AG09309 (cell line): ENCODE results near the gene ASNSD1.

Experiments
- DNase-seq: peaks from one replicate; pipeline ENCODE4 v3.0.0-alpha.2; 2010; ENCODE audit warnings: low read depth
- H3K4me3 ChIP-seq: 2 replicates; pipeline ENCODE4 v1.5.1; 2011; ENCODE audit warnings: mild to moderate bottlenecking, low read depth, low read length, moderate library complexity; ENCODE audit not compliant: control insufficient read depth
- TF ChIP-seq, protein P1 (sequence below): IDR thresholded peaks from 2 replicates; pipeline ENCODE4 v1.5.1; 2011; ENCODE audit warnings: mild to moderate bottlenecking, low read depth, low read length, inconsistent platforms; ENCODE audit not compliant: insufficient read depth, control insufficient read depth; ENCODE audit errors: missing control alignments

The ASNSD1 gene

DNA sequence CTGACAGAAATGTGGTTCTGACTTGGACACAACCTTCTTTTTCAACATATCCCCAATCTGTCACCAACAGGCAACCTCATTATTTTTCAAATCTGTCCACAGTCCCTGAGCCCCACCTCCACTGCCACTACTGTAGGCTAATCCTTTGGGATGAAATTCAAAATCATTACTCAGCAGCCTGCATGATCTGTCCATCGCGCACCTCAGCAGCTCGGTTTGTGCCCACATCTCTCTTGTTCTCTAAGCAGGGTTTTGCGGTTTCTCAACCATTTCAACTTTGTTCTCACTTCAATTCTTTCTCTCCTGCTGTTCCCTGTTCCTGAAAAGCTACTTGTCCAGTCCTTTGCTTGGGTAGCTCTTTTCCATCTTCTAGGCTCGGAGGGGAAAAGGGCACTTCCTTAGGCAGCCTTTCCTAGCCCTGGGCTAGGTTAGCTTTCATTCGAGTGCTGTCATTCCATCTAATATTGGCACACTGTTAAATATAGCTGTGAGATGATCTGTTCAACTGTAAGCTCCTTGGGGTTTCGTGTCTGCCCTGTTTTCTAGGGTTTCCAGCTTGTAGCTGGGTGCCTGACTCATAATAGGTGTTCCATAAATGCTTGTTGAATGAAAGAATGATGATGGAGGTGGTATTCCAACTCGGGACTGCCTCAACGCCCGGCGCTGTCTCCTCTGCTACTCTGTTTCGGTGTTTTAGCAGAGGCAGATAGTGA, 12.6 kb downstream of the ASNSD1 start:
- DNase-seq = no peak
- peak overlapping the region; percentile 33 for H3K4me3 ChIP-seq
- TF ChIP-seq, protein P1, sequence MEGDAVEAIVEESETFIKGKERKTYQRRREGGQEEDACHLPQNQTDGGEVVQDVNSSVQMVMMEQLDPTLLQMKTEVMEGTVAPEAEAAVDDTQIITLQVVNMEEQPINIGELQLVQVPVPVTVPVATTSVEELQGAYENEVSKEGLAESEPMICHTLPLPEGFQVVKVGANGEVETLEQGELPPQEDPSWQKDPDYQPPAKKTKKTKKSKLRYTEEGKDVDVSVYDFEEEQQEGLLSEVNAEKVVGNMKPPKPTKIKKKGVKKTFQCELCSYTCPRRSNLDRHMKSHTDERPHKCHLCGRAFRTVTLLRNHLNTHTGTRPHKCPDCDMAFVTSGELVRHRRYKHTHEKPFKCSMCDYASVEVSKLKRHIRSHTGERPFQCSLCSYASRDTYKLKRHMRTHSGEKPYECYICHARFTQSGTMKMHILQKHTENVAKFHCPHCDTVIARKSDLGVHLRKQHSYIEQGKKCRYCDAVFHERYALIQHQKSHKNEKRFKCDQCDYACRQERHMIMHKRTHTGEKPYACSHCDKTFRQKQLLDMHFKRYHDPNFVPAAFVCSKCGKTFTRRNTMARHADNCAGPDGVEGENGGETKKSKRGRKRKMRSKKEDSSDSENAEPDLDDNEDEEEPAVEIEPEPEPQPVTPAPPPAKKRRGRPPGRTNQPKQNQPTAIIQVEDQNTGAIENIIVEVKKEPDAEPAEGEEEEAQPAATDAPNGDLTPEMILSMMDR = no peak

DNA sequence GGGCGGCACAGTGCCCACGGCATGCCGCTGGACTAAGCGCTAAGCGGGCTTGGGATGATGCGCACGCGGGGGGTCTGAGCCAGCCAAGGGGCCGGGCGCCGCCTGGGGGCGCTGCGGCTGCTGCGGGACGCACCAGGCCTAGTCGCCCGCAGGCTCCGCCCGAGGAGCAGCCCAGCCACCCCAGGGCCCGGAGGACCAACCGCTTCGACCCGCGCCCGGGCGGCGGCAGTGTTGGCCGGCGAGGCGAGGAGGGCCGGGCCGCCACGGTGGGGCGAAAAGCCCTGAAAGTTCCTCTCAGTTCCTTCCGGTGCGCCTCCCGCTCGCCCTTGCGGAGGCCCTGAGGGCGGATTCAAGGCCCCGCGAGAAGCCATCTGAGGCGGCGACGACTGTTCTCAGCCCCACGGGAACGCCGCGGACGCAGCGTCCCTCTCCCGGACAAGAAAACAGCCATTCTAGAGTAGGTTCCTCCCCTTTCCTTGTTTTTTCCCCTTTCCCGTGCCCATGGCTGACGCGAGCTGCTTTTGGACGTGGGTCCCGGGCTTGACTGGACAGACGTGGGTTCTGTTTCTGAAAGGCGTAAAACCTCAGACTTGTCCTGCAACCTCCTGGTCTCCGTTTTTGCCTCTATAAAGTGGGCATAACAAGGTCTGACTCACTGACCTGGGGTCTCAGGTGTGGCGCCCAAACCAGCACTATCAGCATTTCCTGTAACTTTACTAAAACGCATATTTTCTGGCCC, 13.3 kb downstream of the ASNSD1 start, which contains the start of gene ANKAR:
TSS of gene ANKAR (plus strand) at position 297 of the 739 bp plus-strand sequence. CDS start 1,821 bp downstream, outside the sequence.
- peak; percentile 70 for DNase-seq
- TF ChIP-seq, protein P1 = peak; percentile 50

DNA sequence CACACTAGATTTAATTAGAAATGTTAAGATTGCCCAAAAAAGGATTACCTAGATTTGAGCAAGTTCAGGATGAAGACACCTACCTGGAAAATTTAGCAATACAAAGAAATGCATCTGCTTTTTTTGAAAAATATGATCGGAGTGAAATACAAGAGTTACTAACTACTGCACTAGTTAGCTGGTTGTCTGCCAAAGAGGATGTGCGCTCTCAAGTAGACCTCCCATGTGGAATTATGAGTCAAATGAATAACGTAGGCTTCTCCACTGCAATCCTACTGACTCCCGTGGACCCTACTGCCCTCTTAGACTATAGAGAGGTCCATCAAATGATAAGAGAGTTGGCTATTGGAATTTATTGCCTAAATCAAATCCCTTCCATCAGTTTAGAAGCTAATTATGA, 15.2 kb downstream of the ASNSD1 start:
- H3K4me3 ChIP-seq = no peak overlapping the region
- TF ChIP-seq, protein P1 = no peak
- no peak for DNase-seq

More for the DNA sequence above, 13.3 kb downstream of the ASNSD1 start, which contains the start of gene ANKAR:
- H3K4me3 ChIP-seq = peak within 1 kb of the TSS; percentile 81

DNA sequence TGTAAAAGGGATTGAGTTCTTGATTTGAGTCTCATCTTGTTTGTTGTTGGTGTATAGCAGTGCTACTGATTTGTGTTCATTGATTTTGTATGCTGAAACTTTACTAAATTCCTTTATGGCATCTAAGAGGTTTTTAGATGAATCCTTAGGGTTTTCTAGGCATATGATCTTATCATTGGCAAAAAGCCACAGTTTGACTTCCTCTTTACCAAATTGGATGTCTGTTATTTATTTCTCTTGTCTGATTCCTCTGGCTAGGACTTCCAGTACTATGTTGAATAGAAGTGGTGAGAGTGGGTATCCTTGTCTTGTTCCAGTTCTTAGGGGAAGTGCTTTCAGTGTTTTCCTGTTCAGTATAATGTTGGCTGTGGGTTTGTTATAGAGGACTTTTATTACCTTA, 18.0 kb downstream of the ASNSD1 start:
- H3K4me3 ChIP-seq = no peak overlapping the region
- no peak for DNase-seq
- TF ChIP-seq, protein P1 = no peak

DNA sequence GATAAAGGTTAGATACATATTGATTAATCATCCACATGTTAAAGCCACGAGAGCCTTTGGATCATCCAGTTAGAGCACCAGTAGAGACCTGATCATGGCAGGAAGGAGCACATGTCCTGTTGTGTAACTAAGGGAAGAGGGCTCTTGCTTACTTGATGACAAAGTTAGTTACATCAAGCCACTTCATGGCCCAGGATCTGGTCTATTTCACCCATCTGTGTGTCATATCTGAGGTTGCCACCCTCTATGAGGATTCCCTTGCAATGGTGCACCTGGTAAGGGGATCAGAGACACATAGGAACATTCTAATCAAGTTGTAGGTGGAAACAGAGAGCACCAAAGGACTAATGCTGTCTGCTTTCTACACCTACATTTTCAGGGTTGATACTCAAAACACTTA, 19.9 kb downstream of the ASNSD1 start:
- DNase-seq = no peak
- no peak overlapping the region for H3K4me3 ChIP-seq
- TF ChIP-seq, protein P1 = no peak

DNA sequence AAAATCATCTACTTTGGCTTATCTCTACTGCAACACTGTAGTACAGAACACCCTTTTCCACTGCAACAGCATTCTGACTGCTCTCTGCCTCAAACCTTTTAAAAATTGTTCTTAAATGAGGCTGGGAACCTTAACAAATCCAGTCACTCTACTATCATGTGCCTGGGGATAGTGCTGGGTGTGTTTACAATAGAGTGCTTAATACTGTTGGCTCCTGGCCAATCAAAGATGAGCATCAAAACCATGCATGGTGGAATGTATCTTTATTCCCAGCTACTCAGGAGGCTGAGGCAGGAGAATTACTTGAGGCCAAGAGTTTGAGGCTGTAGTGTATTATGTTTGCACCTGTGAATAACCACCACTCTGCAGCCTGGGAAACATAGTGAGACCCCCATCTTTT, 20.6 kb downstream of the ASNSD1 start:
- DNase-seq = no peak
- TF ChIP-seq, protein P1 = no peak
- no peak overlapping the region for H3K4me3 ChIP-seq
